Panc1 (cell line): ENCODE measurements around the gene OR51B4.

Experiments
- POLR2AphosphoS5 ChIP-seq: IDR thresholded peaks from 2 replicates; pipeline ENCODE4 v1.6.1; 2012; ENCODE audit warnings: mild to moderate bottlenecking, low read depth, low read length, moderate library complexity
- SIN3A ChIP-seq: IDR thresholded peaks from 2 replicates; pipeline ENCODE4 v1.6.1; 2012; ENCODE audit warnings: low read depth, mild to moderate bottlenecking, low read length, moderate library complexity, borderline replicate concordance; ENCODE audit not compliant: insufficient read depth
- TCF7L2 ChIP-seq: IDR thresholded peaks from 2 replicates; pipeline ENCODE4 v1.6.1; 2011; ENCODE audit warnings: mild to moderate bottlenecking, low read depth, low read length, inconsistent platforms
- TF ChIP-seq, protein P1 (sequence below): fragments of 450-650 bp; IDR thresholded peaks from 2 replicates; pipeline ENCODE4 v1.5.1; 2017; ENCODE audit warnings: mild to moderate bottlenecking
- TF ChIP-seq, protein P2 (sequence below), 2 experiments: IDR thresholded peaks; 2 replicates each; pipeline ENCODE4 v1.6.1; 2011 to 2012; ENCODE audit warnings: low read depth in 2 of 2, control low read depth in 1 of 2, low read length in 1 of 2, mild to moderate bottlenecking in 1 of 2, moderate library complexity in 1 of 2; ENCODE audit not compliant: insufficient read depth in 1 of 2

DNA sequence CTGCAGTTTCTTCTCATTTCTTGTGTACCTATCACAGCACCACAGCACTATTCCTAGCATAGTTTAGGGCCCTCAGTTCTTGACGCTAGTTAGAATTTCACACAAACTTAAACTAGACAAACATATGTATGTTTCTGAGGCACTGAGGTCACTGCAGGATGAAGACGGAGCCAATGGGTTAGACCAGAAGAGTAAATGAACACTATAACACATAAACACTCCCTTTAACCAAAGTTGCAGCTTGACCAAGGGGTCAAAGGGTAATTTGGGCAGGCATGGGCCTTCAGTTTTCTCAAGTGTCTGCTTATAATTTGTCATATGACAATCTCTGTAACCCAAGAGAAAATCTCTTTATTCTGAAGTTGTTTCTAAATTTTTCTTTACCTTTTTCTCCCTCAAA is 19.1 kb downstream of the OR51B4 start:
- TF ChIP-seq, protein P1, sequence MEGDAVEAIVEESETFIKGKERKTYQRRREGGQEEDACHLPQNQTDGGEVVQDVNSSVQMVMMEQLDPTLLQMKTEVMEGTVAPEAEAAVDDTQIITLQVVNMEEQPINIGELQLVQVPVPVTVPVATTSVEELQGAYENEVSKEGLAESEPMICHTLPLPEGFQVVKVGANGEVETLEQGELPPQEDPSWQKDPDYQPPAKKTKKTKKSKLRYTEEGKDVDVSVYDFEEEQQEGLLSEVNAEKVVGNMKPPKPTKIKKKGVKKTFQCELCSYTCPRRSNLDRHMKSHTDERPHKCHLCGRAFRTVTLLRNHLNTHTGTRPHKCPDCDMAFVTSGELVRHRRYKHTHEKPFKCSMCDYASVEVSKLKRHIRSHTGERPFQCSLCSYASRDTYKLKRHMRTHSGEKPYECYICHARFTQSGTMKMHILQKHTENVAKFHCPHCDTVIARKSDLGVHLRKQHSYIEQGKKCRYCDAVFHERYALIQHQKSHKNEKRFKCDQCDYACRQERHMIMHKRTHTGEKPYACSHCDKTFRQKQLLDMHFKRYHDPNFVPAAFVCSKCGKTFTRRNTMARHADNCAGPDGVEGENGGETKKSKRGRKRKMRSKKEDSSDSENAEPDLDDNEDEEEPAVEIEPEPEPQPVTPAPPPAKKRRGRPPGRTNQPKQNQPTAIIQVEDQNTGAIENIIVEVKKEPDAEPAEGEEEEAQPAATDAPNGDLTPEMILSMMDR: no peak
- TF ChIP-seq POLR2AphosphoS5 (no peak), TCF7L2 (no peak), SIN3A (no peak)
- TF ChIP-seq, protein P2, sequence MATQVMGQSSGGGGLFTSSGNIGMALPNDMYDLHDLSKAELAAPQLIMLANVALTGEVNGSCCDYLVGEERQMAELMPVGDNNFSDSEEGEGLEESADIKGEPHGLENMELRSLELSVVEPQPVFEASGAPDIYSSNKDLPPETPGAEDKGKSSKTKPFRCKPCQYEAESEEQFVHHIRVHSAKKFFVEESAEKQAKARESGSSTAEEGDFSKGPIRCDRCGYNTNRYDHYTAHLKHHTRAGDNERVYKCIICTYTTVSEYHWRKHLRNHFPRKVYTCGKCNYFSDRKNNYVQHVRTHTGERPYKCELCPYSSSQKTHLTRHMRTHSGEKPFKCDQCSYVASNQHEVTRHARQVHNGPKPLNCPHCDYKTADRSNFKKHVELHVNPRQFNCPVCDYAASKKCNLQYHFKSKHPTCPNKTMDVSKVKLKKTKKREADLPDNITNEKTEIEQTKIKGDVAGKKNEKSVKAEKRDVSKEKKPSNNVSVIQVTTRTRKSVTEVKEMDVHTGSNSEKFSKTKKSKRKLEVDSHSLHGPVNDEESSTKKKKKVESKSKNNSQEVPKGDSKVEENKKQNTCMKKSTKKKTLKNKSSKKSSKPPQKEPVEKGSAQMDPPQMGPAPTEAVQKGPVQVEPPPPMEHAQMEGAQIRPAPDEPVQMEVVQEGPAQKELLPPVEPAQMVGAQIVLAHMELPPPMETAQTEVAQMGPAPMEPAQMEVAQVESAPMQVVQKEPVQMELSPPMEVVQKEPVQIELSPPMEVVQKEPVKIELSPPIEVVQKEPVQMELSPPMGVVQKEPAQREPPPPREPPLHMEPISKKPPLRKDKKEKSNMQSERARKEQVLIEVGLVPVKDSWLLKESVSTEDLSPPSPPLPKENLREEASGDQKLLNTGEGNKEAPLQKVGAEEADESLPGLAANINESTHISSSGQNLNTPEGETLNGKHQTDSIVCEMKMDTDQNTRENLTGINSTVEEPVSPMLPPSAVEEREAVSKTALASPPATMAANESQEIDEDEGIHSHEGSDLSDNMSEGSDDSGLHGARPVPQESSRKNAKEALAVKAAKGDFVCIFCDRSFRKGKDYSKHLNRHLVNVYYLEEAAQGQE (IDR thresholded peaks at IDR 0.05; ENCODE audit: insufficient read depth in 1 of 2, low read depth in 2 of 2, low read length in 1 of 2): no peak
